HUDEP-2 (cell line): ENCODE measurements around the gene GNMT.
A peak's percentile ranks its signal among the peaks of the same experiment; 100 is the strongest.

Source experiments
- DNase-seq, 76 experiments: peaks; one replicate each; lab custom pipeline; 2025; ENCODE audit not compliant: unreplicated experiment in 76 of 76; lab: John Stamatoyannopoulos, UW

GNMT gene

GRCh38 chr6:43009124-43009523 is 48.6 kb downstream of the GNMT start:
- DNase-seq, result peak in 60 of 76 experiments; percentile 9 to 68 (median 45)

- no peak for DNase-seq
Observed at GRCh38 chr6:43011207-43011606, 50.7 kb downstream of the GNMT start.

GRCh38 chr6:43012364-43012763 is 51.8 kb downstream of the GNMT start:
- DNase-seq, result no peak

- DNase-seq, result peak in 61 of 76 experiments; percentile 20 to 92 (median 69)
Observed at GRCh38 chr6:43013097-43013842, 52.7 kb downstream of the GNMT start.
